ENCODE measurements around the gene SLC4A7. TPM values are rescaled to one million over a fixed set of nuclear protein-coding genes. Genes with fewer than 3 reads are reported as not detected.

The SLC4A7 gene
- polyA plus RNA-seq, 1 donor (not counting 4 experiments of a cell fraction or from before 2014, with no cell fraction given), result 28.5 TPM

DNA sequence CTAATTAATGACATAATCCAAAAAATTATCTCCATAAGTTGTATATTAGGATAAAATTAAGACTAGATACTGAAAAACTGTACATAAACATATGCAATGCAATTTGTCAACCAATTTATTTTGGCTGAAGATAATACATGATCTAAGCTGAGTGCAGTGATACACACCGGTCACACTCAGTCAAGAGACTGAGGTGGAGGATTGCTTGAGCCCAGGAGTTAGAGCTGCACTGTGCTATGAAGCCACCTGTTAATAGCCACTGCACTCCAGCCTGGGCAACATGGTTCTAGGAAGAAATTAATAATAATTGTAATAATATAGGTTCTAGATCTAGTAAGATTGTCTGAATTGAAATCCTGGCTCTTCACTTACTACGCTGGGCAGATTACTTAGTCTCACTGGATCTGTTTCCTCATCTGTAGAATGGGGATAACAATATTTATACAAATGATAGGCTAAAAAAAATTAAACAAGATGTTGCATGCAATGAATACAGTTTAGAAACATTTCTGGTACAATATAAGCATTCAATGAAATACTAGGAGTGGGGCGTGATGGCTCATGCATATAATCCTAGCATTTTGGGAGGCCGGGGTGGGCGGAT, 15.8 kb downstream of the SLC4A7 start:
- no peaks in the 10 kb centered on the region for H3K27me3 ChIP-seq (ENCODE audit: control insufficient read depth, extremely low read depth, insufficient read depth, low read length)
- FAIRE-seq (no peak), DNase-seq (ENCODE audit: low read depth, low spot score) (no peak)
- H3K9ac ChIP-seq (ENCODE audit: control insufficient read depth, extremely low read depth, insufficient read depth, low read length), result no peak overlapping the region
- no peak overlapping the region for H2AFZ ChIP-seq (ENCODE audit: control insufficient read depth, low read length)
- H3K4me2 ChIP-seq (ENCODE audit: control insufficient read depth, extremely low read depth, insufficient read depth, low read depth, low read length), result no peak overlapping the region
- H4K20me1 ChIP-seq (ENCODE audit: control insufficient read depth, extremely low read depth, insufficient read depth, low read length), result no peaks in the 10 kb centered on the region
- TF ChIP-seq, protein P1, sequence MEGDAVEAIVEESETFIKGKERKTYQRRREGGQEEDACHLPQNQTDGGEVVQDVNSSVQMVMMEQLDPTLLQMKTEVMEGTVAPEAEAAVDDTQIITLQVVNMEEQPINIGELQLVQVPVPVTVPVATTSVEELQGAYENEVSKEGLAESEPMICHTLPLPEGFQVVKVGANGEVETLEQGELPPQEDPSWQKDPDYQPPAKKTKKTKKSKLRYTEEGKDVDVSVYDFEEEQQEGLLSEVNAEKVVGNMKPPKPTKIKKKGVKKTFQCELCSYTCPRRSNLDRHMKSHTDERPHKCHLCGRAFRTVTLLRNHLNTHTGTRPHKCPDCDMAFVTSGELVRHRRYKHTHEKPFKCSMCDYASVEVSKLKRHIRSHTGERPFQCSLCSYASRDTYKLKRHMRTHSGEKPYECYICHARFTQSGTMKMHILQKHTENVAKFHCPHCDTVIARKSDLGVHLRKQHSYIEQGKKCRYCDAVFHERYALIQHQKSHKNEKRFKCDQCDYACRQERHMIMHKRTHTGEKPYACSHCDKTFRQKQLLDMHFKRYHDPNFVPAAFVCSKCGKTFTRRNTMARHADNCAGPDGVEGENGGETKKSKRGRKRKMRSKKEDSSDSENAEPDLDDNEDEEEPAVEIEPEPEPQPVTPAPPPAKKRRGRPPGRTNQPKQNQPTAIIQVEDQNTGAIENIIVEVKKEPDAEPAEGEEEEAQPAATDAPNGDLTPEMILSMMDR (optimal IDR thresholded peaks at IDR 0.05 in 1 of 3, IDR thresholded peaks at IDR 0.05 in 1 of 3, conservative IDR thresholded peaks at IDR 0.05 in 1 of 3; ENCODE audit: extremely low read depth in 1 of 3, insufficient read depth in 2 of 3, low read length in 3 of 3), result no peak
- TF ChIP-seq EZH2 (IDR thresholded peaks at IDR 0.05; ENCODE audit: low read length), result no peak
- dilution Hi-C loops (cut with MboI; ENCODE audit: extremely low pct_ligation_motif_present, low sequenced_read_pairs), result no loop called here
- H3K4me3 ChIP-seq (ENCODE audit: control insufficient read depth in 2 of 3, extremely low read depth in 1 of 3, insufficient read depth in 2 of 3, low read depth in 1 of 3, low read length in 3 of 3), result no peak overlapping the region
- H3K36me3 ChIP-seq (ENCODE audit: control insufficient read depth in 2 of 2, extremely low read depth in 1 of 2, insufficient read depth in 2 of 2, low read length in 2 of 2), result peaks cover 1 to 4% of the 10 kb centered on the region in 2 experiments
- no peaks in the 10 kb centered on the region for H3K9me3 ChIP-seq (ENCODE audit: control insufficient read depth, low read depth, low read length)
- no peaks in the 10 kb centered on the region for H3K9me1 ChIP-seq (ENCODE audit: control insufficient read depth, extremely low read depth, insufficient read depth, low read length)
- H3K4me1 ChIP-seq (ENCODE audit: control insufficient read depth, extremely low read depth, insufficient read depth, low read length), result no peaks in the 10 kb centered on the region
- peaks cover 95% of the 10 kb centered on the region for H3K79me2 ChIP-seq (ENCODE audit: control insufficient read depth, insufficient read depth, low read length)
- no peak overlapping the region for H3K27ac ChIP-seq (ENCODE audit: control insufficient read depth, insufficient read depth, low read length)

DNA sequence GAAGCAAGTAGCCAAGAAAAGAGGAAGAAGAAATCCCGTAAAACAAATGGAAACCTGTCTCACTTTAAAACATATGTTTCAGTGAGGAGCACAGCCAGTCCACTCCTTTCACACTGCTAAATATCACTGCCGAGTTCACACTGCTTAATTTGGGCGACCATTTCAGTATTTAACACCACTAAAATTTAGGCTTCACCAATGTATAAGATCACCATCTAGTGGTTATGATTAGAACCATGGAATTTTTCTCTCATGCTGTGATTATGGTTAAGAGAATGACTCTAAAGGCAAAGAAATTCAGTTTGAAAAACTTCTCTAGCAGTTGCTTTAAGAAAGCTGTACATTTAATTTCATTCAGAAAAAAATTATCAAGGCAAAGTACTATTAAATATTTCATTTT, 16.6 kb downstream of the SLC4A7 start:
- TF ChIP-seq, protein P1 (optimal IDR thresholded peaks at IDR 0.05 in 1 of 3, IDR thresholded peaks at IDR 0.05 in 1 of 3, conservative IDR thresholded peaks at IDR 0.05 in 1 of 3; ENCODE audit: extremely low read depth in 1 of 3, insufficient read depth in 2 of 3, low read length in 3 of 3), result peak in 2 of 3 experiments; percentile 18 to 53
- TF ChIP-seq EZH2 (IDR thresholded peaks at IDR 0.05; ENCODE audit: low read length), result no peak
- Histone ChIP-seq H3K27ac (ENCODE audit: control insufficient read depth, insufficient read depth, low read length) (peak overlapping the region; percentile 26), H3K27me3 (ENCODE audit: control insufficient read depth, extremely low read depth, insufficient read depth, low read length) (no peaks in the 10 kb centered on the region), H3K9me1 (ENCODE audit: control insufficient read depth, extremely low read depth, insufficient read depth, low read length) (no peaks in the 10 kb centered on the region), H4K20me1 (ENCODE audit: control insufficient read depth, extremely low read depth, insufficient read depth, low read length) (no peaks in the 10 kb centered on the region), H3K79me2 (ENCODE audit: control insufficient read depth, insufficient read depth, low read length) (peaks cover 94% of the 10 kb centered on the region), H3K4me1 (ENCODE audit: control insufficient read depth, extremely low read depth, insufficient read depth, low read length) (no peaks in the 10 kb centered on the region), H3K9ac (ENCODE audit: control insufficient read depth, extremely low read depth, insufficient read depth, low read length) (no peak overlapping the region), H3K4me3 (ENCODE audit: control insufficient read depth in 2 of 3, extremely low read depth in 1 of 3, insufficient read depth in 2 of 3, low read depth in 1 of 3, low read length in 3 of 3) (no peak overlapping the region), H3K36me3 (ENCODE audit: control insufficient read depth in 2 of 2, extremely low read depth in 1 of 2, insufficient read depth in 2 of 2, low read length in 2 of 2) (peaks cover 1 to 4% of the 10 kb centered on the region in 2 experiments), H3K4me2 (ENCODE audit: control insufficient read depth, extremely low read depth, insufficient read depth, low read depth, low read length) (peak overlapping the region; percentile 48), H2AFZ (ENCODE audit: control insufficient read depth, low read length) (peak overlapping the region; percentile 76), H3K9me3 (ENCODE audit: control insufficient read depth, low read depth, low read length) (no peaks in the 10 kb centered on the region)
- FAIRE-seq (peak; percentile 34), DNase-seq (ENCODE audit: low read depth, low spot score) (no peak)
- dilution Hi-C loops (cut with MboI; ENCODE audit: extremely low pct_ligation_motif_present, low sequenced_read_pairs), result no loop called here

Data from keratinocyte (primary cell).